Measurements from ENCODE around the gene C14orf180. TPM values are rescaled to one million over a fixed set of nuclear protein-coding genes. Genes with fewer than 3 reads are reported as not detected.

The C14orf180 gene
- total and polyA plus RNA-seq, 10 of the 15 experiments (the other 5 are each of a cell fraction or from before 2014, with no cell fraction given), result not detected

GRCh38 chr14:104632781-104633180 lies 53.2 kb downstream of the C14orf180 start:
- Histone ChIP-seq H3K27ac (ENCODE audit: control insufficient read depth, insufficient read depth) (no peak overlapping the region), H3K27me3 (replicated peaks in 1 of 2; ENCODE audit: control insufficient read depth in 2 of 2, insufficient read depth in 2 of 2, low read length in 1 of 2) (no peaks in the 10 kb centered on the region), H3K36me3 (ENCODE audit: control insufficient read depth in 2 of 2, insufficient read depth in 2 of 2, low read length in 1 of 2) (no peaks in the 10 kb centered on the region), H3K4me1 (ENCODE audit: control insufficient read depth, insufficient read depth, low read length) (no peaks in the 10 kb centered on the region), H3K79me2 (ENCODE audit: control insufficient read depth, insufficient read depth, low read length) (no peaks in the 10 kb centered on the region), H3K9ac (ENCODE audit: control insufficient read depth, insufficient read depth, low read length) (no peak overlapping the region), H3K4me3 (no peak overlapping the region), H4K20me1 (ENCODE audit: control insufficient read depth, insufficient read depth) (no peaks in the 10 kb centered on the region), H3K9me3 (replicated peaks; ENCODE audit: control insufficient read depth, insufficient read depth, low read length) (peaks cover 2% of the 10 kb centered on the region; the same call in 2 of the 3 replicates), H3K4me2 (ENCODE audit: control insufficient read depth, insufficient read depth) (no peak overlapping the region), H2AFZ (ENCODE audit: control insufficient read depth, low read depth, low read length) (no peak overlapping the region)
- CTCF ChIA-PET, result no interaction called here
- TF ChIP-seq ZNF217 (IDR thresholded peaks at IDR 0.05), result no peak
- TF ChIP-seq MTA3 (IDR thresholded peaks at IDR 0.05; ENCODE audit: borderline replicate concordance, low read length), result no peak
- no peak for TF ChIP-seq ZNF622 (IDR thresholded peaks at IDR 0.05)
- TF ChIP-seq FOXK2 (IDR thresholded peaks at IDR 0.05), result no peak
- TF ChIP-seq JUNB (IDR thresholded peaks at IDR 0.05), result no peak
- no peak for TF ChIP-seq CUX1 (IDR thresholded peaks at IDR 0.05; ENCODE audit: insufficient replicate concordance, low read depth, low read length)
- no peak for TF ChIP-seq ZBTB4 (CRISPR knock-in tag; IDR thresholded peaks at IDR 0.05)
- no peak for TF ChIP-seq DPF2 (IDR thresholded peaks at IDR 0.05)
- TF ChIP-seq SMARCA5 (IDR thresholded peaks at IDR 0.05), result no peak
- intact Hi-C loops (cut with micrococcal nuclease; ENCODE audit: unreplicated experiment), result no loop called here
- no TSS peak for BruUV-seq (replicated peaks)
- in situ Hi-C loops (cut with MboI), result no loop called here
- RAD21 ChIA-PET (ENCODE audit: unreplicated experiment), result no interaction called here
- POLR2A ChIA-PET, result no interaction called here
- FAIRE-seq, result no peak
- SMC1A ChIA-PET (ENCODE audit: uncharacterized antibody, unreplicated experiment), result no interaction called here
- no peak for ATAC-seq
- DNase-seq (ENCODE audit: low read depth, low spot score), result no peak
- WGBS (ENCODE audit: insufficient coverage, insufficient replicate concordance, low lambda C conversion rate, missing lambda C conversion rate), result 77% methylated on average over 9 of the region's 9 CpGs

Data from GM12878 (cell line).